ENCODE measurements around the gene TMED10.

TMED10 gene

DNA sequence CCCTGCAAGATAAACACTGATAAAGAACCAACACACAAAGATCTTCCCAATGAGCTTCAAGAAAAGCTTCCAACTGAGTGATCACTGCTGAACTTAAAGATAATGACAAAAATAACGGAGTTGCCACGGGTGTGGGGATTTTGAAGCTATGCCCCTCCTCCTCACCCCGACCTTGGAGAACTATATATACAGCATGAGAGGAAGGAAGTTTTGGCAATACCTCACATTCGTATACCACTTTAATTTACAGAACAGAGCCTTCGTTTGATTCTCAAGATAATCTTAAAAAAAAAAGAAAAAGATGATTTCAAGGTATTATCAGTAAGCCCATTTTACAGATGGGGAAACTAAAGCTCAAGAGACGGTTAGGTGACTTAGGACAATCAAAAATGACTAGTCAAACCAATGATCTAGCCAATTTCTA, 50.3 kb downstream of the TMED10 start:
- TF ChIP-seq, protein P1, sequence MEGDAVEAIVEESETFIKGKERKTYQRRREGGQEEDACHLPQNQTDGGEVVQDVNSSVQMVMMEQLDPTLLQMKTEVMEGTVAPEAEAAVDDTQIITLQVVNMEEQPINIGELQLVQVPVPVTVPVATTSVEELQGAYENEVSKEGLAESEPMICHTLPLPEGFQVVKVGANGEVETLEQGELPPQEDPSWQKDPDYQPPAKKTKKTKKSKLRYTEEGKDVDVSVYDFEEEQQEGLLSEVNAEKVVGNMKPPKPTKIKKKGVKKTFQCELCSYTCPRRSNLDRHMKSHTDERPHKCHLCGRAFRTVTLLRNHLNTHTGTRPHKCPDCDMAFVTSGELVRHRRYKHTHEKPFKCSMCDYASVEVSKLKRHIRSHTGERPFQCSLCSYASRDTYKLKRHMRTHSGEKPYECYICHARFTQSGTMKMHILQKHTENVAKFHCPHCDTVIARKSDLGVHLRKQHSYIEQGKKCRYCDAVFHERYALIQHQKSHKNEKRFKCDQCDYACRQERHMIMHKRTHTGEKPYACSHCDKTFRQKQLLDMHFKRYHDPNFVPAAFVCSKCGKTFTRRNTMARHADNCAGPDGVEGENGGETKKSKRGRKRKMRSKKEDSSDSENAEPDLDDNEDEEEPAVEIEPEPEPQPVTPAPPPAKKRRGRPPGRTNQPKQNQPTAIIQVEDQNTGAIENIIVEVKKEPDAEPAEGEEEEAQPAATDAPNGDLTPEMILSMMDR (IDR thresholded peaks at IDR 0.05; ENCODE audit: low read depth, low read length): no peak
- H3K9me3 ChIP-seq (ENCODE audit: severe bottlenecking): no peaks in the 10 kb centered on the region

DNA sequence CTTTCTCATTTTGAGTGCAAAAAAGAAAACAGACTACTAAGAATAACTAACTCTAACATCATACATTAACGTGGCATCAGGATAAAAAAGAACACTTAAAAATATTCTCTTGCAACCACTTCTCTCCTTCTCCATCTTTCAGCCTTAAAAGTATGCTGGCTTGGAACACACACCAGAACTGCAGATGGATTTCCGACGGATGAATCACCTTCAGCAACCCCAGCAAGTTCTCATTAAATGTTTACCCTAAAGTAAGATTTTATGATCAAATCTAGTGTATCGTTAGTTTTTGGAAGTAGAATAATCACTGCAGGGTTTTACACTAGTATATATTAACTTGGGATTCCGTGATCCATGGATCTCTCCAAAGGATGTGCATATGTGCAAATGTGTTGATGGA, 50.8 kb downstream of the TMED10 start:
- H3K27me3 ChIP-seq (ENCODE audit: insufficient read depth, low read depth, severe bottlenecking): no peaks in the 10 kb centered on the region
- H3K4me3 ChIP-seq (ENCODE audit: low read depth, low read length): no peak overlapping the region
- TF ChIP-seq, protein P1 (IDR thresholded peaks at IDR 0.05; ENCODE audit: low read depth, low read length): no peak
- H3K36me3 ChIP-seq: peaks cover 3% of the 10 kb centered on the region
- no peak overlapping the region for H3K27ac ChIP-seq
- H3K9me3 ChIP-seq (ENCODE audit: severe bottlenecking): no peaks in the 10 kb centered on the region
- no peak for DNase-seq

More for the DNA sequence above, 50.3 kb downstream of the TMED10 start:
- Histone ChIP-seq H3K27me3 (ENCODE audit: insufficient read depth, low read depth, severe bottlenecking) (no peaks in the 10 kb centered on the region), H3K4me3 (ENCODE audit: low read depth, low read length) (peak overlapping the region; percentile 44), H3K27ac (peak overlapping the region; percentile 96), H3K36me3 (peaks cover 3% of the 10 kb centered on the region)
- DNase-seq: no peak

DNA sequence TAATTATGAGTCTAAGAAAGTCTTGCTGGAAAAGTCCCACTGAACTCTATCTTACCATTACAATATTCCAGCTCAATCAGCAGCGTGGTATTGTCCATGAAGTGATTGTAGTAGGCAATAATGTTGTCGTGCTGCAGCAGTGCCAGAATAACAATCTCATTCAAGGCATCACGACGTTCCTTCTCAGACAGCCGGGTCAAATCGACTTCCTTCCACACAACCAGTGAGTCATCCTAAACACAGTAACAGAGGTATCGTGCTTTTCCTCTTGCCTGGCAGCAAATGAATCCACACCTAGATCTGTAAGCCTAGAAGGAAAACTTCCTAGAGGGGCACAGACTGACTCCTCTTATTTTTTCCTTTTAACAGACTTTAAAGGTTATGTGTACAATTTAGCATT, 52.4 kb downstream of the TMED10 start:
- Histone ChIP-seq H3K27me3 (ENCODE audit: insufficient read depth, low read depth, severe bottlenecking) (no peaks in the 10 kb centered on the region), H3K4me3 (ENCODE audit: low read depth, low read length) (no peak overlapping the region), H3K9me3 (ENCODE audit: severe bottlenecking) (no peaks in the 10 kb centered on the region), H3K27ac (no peak overlapping the region), H3K36me3 (peaks cover 17% of the 10 kb centered on the region)
- TF ChIP-seq, protein P1 (IDR thresholded peaks at IDR 0.05; ENCODE audit: low read depth, low read length): no peak
- DNase-seq: no peak

DNA sequence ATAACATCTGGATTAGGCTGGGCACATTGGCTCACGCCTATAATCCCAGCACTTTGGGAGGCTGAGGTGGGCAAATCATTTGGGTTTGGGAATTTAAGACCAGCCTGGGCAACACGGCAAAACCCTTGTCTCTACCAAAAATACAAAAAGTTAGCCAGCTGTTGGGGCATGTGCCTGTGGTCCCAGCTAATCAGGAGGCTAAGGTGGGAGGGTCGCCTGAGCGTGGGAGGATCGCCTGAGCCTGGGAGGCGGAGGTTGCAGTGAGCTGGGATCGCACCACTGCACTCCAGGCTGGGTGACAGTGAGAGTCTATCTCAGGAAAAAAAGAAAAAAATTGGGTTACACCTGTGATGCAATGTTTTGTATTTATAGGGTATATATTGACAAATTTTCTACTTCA, 54.9 kb downstream of the TMED10 start:
- peaks cover 26% of the 10 kb centered on the region for H3K36me3 ChIP-seq
- no peak for DNase-seq
- H3K4me3 ChIP-seq (ENCODE audit: low read depth, low read length): no peak overlapping the region
- H3K27me3 ChIP-seq (ENCODE audit: insufficient read depth, low read depth, severe bottlenecking): no peaks in the 10 kb centered on the region
- no peak overlapping the region for H3K27ac ChIP-seq
- TF ChIP-seq, protein P1 (IDR thresholded peaks at IDR 0.05; ENCODE audit: low read depth, low read length): no peak
- no peaks in the 10 kb centered on the region for H3K9me3 ChIP-seq (ENCODE audit: severe bottlenecking)

DNA sequence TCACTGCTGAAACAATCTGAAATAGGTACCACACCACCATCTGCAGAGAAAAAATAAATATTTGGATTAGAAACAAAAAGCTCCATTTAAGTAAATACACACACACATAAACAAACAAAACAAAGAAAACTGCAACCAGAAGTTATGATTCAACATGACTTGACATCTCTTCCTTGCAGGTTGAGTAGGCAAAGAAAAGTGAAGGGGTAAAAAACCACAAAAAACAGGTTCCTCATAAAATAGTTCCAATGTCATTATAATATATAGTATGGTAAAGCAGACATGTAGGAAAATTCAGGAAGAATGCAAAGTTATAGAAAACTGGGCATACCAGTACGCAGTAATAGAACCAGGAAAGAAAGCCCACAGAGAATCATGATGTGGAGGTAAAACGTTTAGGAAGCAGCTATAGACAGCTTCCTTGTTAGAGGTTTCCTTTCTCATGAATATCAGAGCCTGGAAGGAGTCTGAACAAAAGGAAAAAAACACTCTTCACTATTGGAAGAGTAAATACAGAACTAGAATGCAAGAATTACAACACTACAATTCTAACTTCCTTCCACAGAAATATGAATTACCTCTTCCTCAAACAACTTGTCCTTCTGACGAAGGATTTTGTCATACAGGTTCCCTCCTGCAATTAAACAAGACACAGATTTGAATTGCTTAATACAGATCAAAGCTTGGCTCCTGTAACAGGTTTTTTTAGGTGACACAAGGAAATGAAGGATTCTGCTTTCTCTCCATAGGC, 55.7 kb downstream of the TMED10 start:
- Histone ChIP-seq H3K36me3 (peaks cover 34% of the 10 kb centered on the region), H3K27me3 (ENCODE audit: insufficient read depth, low read depth, severe bottlenecking) (no peaks in the 10 kb centered on the region), H3K9me3 (ENCODE audit: severe bottlenecking) (no peaks in the 10 kb centered on the region), H3K27ac (no peak overlapping the region), H3K4me3 (ENCODE audit: low read depth, low read length) (no peak overlapping the region)
- TF ChIP-seq, protein P1 (IDR thresholded peaks at IDR 0.05; ENCODE audit: low read depth, low read length): no peak
- no peak for DNase-seq

DNA sequence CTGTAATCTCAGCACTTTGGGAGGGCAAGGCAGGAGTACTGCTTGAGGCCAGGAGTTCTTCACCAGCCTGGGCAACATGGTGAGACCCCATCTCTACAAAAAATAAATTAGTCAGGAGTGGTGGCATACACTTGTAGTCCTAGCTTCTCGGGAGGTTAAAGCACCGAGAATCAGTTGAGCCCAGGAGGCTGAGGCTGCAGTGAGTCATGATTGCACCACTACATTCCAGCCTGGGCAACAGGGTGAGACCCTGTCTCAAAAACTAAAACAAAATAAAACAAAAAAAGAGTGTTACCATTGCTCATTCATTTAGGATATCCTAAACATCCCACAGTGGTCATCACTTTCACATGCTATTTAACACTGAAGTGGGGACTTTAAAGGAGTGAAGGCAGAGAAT, 57.4 kb downstream of the TMED10 start:
- no peak overlapping the region for H3K27ac ChIP-seq
- H3K36me3 ChIP-seq: peaks cover 48% of the 10 kb centered on the region
- H3K4me3 ChIP-seq (ENCODE audit: low read depth, low read length): no peak overlapping the region
- H3K9me3 ChIP-seq (ENCODE audit: severe bottlenecking): no peaks in the 10 kb centered on the region
- no peak for DNase-seq
- H3K27me3 ChIP-seq (ENCODE audit: insufficient read depth, low read depth, severe bottlenecking): no peaks in the 10 kb centered on the region
- TF ChIP-seq, protein P1 (IDR thresholded peaks at IDR 0.05; ENCODE audit: low read depth, low read length): no peak
